GM19328 (cell line): Measurements from ENCODE around the gene KCTD11.
"Not testable (repeated sequence)": the region's sequence is repeated elsewhere in the genome, so short reads cannot be mapped to it uniquely, and the experiment has no call there.

Source experiments
- ATAC-seq: cut with Tn5 transposase; IDR thresholded peaks from one replicate; pipeline ENCODE4 v1.9.1; 2021; ENCODE audit warnings: mild to moderate bottlenecking, moderate library complexity; ENCODE audit not compliant: unreplicated experiment

KCTD11 gene

DNA sequence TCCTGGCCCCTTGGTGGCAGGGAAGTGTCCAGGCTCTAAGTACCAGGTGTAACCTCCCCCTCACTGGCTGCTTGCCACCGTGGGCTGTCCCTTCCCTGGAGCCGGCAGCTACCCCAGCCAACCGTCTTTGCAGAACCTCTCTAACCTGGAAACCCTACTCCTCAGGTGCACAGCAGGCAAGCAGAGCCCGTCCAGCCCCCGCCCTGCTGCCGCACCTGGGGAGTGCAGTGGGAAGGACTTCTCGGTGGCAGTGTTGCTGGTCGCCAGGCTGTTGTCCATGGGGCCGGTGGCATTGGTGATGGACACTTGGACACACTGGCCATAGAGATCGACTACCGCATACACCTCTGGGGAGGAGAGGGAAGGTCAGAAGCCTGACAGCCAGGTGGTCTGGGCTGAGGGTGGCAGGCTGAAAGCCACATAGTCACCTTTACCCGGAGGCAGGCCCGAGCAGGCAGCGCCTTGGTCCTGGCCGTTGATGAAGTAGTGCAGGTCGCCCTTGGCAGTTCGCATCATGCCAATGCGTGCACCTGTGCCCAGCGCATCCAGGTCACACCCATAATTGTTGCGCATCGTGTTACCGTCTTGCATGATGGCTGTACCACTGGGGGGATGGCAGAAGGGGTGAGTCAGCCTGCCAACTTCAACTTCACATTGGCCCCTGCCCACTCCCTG, 29.3 kb upstream of the KCTD11 start:
- no peak for ATAC-seq

DNA sequence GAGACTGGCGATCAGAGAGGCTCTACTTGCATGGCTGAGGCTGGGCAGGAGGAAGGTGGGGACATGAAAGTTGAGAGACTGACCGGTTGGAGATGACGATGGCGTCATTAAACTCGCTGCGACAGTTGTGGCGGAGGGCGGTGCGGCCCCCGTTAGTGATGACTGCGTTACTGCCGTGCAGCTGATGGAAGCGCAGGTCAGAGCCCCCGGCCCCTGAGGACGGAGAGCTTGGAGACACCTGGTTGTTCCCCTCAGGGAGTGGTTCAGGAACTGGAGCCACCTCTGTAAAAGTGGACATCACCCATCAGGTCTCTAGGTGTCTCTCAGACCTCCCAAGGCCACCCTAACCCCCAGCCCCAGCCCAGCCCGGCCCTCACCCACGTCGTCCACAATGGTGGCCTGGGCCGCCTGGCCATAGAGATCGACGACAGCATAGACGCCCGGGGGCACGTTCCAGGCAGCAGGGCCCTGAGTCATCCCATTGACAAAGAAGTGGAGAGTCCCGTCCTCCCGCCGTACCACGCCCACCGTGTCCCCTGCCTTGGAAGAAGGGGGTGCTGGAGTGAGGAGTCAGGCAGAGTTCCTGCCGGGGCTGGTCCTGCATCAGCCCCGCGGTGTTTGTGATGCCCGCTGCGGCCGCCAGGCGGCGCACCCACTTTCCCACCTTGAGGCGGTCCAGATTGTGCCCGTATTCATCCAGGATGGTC, 28.1 kb upstream of the KCTD11 start:
- no peak for ATAC-seq

DNA sequence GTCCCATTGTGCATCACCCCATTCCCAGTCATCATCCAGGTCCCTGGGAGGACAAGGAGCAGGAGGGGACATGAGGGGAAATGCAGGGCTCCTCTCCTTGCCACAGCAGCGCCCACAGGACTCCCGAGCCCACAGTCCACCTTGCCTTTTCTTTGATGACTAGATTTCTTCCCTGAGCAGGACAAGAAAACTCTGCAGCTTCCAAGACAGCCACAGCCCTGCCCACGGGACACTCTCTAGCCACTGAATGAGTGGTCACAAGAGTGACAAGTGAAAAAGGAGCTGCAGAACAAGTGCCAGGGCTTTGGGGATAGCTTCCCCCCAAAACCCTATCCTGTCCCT, 27.6 kb upstream of the KCTD11 start:
- ATAC-seq: no peak

DNA sequence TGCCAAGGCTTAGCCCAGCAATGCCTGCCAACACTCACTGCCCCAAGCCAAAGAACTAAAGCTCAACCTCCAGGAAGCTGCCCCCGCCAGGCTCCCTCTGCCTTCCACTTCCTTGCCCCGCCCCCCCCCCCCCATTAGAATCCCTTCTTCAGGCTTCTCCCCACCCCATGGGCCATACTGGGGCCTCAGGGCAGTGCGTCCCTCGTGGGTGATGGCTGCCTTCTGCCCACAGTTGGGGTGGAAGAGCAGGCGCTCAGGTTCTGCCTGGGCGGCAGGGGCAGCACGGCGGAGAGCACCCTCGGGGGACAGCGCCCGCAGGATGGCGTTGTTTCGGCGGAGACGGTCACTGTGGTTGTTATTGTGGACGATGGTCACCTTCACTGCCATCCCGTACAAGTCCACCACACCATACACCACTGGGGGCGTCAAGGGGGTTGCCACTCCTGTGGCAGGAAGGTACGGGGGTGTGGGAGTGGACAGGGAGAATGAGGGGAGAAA, 26.9 kb upstream of the KCTD11 start:
- no peak for ATAC-seq

DNA sequence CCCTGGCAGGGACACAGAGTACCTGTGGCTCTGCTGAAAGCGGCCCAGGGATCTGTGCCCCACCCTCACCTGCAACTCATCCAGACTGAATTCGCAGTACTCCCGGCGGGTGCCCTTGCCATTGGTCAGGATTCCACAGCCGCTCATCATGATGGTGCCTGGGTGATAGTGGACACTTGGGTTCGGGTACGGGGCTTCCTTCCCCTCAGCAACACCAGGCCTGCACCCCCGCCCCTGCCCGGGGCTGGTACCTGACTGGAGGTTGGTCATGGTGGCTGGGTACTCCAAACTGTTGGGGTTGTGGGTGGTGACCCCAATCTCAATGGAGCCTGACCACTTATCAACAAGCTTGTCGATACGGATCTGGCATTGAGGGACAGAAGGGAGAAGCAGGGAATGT, 25.8 kb upstream of the KCTD11 start:
- ATAC-seq: no peak

DNA sequence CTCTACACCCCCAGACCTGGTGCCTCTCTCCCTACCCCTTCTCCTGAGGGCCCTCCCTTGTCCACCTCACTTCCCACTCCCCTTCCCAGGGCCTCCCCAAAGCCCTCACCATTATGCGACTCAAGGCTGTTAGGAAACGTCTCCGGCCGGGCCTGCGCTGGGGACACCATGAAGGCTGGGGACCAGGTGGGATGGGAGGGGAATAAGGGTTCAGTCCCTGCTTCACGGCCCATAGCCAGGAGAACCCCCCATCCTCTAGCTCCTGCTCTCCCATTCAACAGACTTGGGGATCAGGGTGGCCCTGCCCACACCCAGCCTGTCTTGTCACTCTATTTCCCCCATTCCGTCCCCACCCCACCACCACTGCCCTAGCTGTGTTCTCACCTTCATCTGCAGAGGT, 24.9 kb upstream of the KCTD11 start:
- no peak for ATAC-seq

DNA sequence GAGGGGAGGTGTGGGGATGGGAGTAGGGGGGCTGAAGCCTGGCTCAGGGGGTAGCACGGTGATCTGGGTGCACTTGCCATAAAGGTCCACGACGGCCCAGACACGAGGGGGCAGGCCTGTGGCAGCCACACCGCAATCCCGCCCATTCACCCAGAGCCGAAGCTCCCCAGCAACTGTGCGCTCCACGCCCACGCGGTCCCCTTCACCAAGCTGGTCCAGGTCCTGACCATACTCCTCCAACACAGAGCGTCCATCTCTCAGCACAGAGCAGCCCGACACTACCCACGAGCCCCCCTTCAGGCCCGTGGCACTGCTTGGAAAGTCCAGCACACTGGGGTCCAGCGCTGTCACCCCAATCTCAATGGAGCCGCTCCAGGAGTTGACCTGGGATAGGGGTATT, 24.5 kb upstream of the KCTD11 start:
- ATAC-seq: no peak

DNA sequence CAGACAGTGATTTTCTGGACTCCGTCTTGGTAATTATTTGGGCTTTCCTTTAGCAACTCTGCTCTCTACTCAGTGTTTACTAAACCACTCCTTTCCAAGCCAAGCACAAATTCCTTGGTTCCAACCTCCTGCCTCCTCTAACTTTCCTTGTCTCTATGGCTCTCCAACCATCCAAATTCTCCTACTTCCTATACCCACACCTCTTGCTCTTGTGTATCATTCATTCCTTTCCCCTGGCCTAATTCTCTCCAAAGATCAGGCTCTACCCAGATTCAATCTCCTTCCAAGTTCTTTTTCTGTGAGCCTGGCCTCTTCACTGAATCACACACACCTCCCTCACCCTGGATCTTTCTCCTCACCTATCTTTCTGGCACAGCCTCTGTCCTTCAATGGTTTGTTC, 24.0 kb upstream of the KCTD11 start:
- ATAC-seq: no peak

DNA sequence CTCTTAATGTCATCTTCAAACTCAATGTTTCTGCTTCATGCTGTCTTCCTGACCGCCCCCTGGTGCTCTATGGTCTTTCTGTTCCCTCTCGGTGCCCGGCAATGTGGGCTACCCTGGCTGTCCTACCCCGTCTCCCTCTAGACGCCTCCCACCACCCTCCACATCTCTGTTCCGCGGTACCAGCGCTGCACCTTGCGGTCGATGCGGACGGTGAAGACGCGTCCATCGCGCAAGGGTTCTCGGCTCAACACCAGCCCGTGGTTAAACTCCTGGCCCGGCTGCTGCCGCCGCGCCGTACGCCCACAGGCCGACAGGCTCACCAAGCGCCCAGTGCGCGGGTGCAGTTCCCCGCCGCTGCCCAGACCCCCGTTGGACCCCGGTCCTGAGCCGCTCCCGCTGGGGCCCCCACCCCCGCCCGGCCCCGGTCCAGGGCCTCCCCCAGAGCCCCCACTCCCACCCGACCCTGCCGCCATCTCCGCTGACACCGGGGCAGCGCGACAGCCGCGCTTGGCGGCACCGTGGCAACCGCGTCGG, 23.1 kb upstream of the KCTD11 start, which contains the start of gene NEURL4:
Gene NEURL4, minus strand, starts transcription at position 496 of the 534 bp plus-strand sequence. Its CDS starts 23 bp downstream, at position 473.
- peak; percentile 6 for ATAC-seq

DNA sequence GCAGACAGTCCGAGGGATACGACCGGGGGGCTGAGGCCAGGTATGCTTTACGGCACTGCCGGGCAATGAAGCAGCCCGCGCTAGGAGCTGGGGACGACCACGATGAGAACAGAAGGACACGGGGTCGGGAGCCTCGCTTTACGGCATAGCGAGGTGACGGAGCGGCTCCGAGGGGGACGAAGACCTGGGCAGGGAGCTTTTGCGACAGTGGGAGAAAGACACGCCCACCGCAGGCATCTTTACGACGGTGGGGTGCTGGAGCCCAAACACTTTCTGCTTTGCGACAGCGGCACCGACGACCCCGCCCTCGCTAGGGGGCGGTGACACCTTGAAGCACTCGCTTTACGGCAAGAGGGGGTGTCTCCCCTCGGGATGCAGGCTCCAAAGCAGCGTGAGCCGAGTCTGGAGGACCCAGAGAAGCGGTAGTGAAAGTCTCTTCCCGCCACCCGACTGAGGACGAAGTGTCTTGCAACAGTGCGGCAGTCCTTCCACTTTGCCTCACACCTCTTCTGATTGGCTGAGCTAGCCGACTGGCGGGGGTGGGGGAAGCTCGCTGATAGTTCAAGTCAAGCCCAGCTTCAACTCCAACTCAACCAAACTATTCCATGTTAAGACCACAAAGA, 22.5 kb upstream of the KCTD11 start:
- ATAC-seq: peak; percentile 60

DNA sequence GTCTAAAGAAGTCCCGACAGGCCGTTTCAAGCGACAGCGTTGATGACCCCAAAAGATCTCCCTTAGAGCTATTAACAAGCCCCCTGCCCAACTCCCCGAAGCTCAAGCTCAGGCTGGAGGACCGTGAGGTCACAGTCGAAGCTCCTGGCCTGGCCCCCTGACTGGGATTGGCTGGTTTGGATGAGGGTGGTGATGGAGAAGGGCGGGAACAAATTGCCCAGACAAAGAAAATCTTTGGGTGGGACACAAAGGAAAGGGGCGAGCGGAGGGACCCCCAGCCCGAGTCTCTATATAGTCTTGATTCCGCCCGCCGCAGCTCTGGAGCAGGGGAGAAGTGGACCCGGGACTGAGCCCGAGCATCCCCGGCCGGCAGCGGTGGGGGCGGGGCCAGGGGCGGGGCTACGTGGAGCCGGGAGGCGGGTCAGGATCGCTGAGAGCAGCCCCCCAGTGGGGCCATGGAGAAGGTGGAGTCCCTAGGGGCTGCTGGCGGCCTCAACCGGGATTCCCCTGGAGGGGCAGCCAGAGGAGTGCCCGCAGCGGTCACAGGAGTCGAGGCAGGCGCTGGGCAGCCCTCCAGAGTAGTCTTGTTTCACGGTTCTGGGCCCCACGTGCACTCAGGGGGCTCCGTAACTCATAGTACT, 21.8 kb upstream of the KCTD11 start:
- peak; percentile 33 for ATAC-seq

DNA sequence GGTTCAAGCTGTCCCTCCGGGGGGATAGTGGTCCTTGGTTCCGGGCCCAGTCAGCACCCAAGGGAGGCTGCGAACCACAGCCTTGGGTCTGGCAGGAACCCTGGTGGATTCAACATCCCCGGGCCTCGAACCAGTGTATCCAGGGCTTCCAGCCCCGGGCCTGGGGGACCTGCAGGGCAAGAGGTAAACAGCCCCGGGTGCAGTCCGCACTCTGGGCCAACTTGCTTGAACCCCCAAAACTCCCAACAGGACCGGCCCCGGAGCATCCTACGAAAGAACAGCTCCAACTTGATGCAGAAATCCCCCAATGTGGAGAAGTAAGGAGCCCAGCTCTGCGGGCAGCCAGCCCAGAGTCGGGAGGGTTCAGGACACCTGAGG, 21.3 kb upstream of the KCTD11 start:
- no peak for ATAC-seq

DNA sequence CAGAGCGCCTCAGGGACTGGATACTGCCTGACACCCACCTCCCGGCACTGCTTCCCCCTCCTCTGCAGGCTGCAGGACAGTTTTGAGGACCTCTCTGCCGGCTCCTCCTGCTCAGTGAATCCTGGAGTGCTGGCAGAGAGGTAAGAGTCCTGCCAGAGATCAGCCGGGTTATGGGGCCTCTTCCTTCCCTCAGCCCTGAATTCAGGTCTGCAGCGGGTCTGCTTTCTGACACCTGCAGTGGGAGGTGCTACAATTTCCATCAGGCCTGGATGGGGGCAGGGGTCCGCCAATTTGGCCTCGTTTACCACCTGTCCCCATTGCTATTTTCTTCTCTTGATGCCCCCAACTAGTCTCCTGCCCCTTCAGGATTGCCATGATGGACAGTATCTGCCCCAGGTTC, 19.9 kb upstream of the KCTD11 start:
- no peak for ATAC-seq

DNA sequence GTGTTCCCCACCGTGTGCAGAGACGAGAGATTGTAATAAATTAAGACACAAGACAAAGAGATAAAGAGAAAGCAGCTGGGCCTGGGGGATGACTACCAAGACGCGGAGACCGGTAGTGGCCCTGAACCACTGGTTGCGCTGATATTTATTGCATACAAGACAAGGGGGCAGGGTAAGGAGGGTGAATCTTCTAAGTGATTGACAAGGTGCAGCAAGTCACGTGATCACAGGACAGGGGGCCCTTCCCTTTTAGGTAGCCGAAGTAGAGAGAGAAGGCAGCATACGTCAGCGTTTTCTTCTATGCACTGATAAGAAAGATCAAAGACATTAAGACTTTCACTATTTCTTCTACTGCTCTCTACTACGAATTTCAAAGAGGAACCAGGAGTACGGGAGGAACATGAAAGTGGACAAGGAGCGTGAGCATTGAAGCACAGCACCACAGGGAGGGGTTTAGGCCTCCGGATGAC, 19.3 kb upstream of the KCTD11 start:
- not testable (repeated sequence) for ATAC-seq

DNA sequence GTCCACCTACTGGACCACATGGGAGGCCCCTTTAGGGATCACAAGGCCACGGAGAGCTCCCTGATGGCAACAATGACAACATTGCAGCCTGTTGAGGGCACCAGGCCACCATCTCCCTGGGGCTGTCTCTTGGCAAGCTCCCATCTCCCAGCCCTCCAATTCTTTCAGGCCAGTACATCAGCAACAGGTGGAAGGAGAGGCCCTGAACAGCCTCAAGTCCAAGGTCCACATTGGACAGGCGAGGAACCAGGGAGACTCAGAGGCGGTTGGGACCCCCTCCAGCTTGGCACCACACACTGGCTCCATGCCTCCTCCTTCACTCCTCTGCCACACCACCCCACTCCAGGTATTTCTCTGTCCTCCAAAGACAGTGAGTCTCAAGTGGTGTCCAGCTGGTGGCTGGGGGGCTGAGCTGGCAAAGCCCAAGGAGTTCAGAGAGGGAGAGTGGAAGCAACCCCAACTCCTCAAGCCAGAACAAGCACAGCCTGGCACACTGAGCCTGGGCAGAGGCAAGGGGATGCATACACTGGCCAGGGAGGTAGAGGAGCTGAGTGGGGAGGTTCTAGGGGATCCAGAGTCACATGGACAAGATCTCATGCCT, 16.9 kb upstream of the KCTD11 start:
- no peak for ATAC-seq

DNA sequence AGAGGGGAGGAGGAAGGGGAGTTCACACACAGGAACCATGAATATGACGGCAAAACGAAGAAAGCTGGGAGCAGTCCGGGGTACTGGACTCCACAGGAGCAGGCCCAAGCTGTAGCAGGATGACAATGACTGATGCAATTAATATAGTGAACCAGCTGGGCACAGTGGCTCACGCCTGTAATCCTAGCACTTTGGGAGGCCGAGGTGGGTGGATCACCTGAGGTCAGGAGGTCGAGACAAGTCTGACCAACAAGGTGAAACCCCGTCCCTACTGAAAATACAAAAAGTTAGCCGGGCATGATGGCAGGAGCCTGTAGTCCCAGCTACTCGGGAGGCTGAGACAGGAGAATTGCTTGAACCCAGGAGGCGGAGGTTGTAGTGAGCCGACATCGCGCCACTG, 16.2 kb upstream of the KCTD11 start:
- ATAC-seq: not testable (repeated sequence)

DNA sequence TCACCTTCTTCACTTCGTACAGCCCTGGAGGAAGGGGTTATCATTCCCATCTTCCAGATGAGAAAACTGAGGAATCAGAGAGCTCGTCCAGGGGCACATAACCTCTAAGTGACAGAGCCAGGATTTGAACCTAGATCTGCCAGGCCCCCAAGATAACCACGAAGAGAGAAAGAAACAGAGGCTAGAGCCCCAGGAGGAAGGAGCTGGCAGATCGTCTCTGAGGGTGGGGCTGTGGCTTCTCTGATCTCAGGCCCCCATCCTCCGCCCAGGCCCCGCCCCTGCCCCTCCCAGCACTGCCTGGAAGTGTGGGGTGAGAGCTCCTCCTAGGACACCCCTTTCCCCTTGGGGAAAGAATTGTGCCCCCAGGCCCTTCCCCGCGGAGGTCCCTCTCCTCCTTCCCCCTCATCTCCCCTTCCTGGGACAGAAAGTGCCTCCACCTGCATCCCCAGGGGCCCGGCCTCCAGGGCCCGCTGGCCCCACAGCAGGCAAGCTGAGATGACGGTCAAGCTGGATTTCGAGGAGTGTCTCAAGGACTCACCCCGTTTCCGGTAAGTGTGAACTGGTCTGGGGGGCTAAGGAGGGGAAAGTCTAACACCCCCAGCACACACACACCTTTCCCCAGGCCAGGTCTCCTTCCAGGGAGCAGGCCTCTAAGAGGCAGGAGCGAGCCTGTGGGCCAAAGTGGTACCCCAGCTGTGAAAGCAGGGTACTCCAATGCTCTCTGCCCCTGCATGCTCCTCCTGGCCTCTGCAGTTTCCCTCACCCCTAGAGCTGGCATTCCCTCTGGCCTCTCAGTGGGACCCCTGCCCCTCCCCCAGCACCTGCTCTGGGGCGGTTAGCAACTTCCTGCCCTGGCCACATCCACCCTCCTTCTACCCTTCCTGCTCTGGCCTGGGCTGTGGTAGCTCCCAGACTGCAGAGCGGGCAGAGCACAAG, 15.5 kb upstream of the KCTD11 start, which contains the start of gene ACAP1:
Gene ACAP1, plus strand, starts transcription at position 290 of the 936 bp plus-strand sequence. Its CDS starts 206 bp downstream, at position 496.
- peak; percentile 81 for ATAC-seq

DNA sequence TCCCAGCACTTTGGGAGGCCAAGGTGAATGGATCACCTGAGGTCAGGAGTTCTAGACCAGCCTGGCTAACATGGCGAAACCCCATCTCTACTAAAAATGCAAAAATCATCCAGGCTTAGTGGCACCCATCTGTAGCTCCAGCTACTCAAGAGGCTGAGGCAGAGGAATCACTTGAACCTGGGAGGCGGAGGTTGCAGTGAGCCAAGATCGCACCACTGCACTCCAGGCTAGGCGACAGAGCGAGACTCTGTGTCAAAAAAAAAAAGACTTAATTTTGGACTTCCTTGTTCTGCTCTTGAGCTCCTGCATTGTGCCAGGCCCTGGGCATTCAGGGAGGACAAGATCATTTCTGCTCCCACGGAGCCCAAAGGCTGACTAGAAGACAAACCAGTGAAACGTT, 14.4 kb upstream of the KCTD11 start:
- ATAC-seq: not testable (repeated sequence)

DNA sequence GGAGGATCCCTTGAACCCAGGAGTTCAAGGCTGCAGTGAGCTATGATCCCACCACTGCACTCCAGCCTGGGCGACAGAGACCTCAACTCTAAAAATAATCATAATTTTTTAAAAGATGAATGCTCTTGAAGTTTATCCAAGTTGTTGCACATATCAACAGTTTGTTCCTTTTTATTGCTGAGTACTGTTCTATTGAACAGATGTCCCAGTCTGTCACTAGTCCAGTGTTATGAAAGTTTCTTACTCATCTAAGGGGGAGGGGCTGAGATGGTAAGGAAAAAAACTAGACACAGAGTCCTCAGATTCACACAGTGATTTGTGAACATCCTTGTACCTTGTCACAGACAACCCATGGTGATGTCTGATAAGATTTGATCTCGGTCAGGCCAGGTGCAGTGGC, 11.8 kb upstream of the KCTD11 start:
- ATAC-seq: no peak

DNA sequence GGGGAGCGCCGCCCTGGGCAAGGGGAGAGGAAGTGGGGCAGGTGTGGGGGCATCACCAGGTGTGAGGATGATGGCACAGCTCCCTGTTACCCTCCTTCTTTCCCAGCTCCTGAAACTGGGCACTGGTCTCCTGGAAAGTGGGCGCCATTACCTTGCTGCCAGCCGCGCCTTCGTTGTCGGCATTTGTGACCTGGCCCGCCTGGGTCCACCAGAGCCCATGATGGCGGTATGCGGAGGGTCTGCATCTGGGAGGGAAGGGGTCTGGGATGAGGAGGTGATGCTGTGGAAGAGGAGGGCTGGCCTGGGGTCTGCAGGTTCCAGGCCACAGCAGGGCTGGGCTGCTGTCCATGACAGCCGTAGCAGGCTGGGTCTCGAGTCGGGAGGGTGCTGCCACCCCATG, 10.1 kb upstream of the KCTD11 start:
- no peak for ATAC-seq
